Sigmoid colon (tissue), 7 donors: Measurements from ENCODE around the gene SYPL1. TPM values are rescaled to one million over a fixed set of nuclear protein-coding genes. Genes with fewer than 3 reads are reported as not detected.

Experiments
- DNase-seq: peaks from one replicate; pipeline ENCODE4 v3.0.0-alpha.2; 2019
- H3K27ac ChIP-seq, 4 donors: fragments of 200-600 bp; sonication (generic); one replicate each; pipeline ENCODE4 v1.5.1; 2016 to 2019; ENCODE audit warnings: mild to moderate bottlenecking in 1 of 4
- H3K27me3 ChIP-seq, 3 donors: fragments of 200-600 bp; sonication (generic); one replicate each; pipeline ENCODE4 v1.5.1; 2019; ENCODE audit warnings: mild to moderate bottlenecking in 1 of 3
- H3K36me3 ChIP-seq, 4 donors: fragments of 200-600 bp; sonication (generic); one replicate each; pipeline ENCODE4 v1.5.1; 2016 to 2019
- H3K4me1 ChIP-seq, 4 donors: fragments of 200-600 bp; sonication (generic); one replicate each; pipeline ENCODE4 v1.5.1; 2017 to 2019
- H3K4me3 ChIP-seq, 4 donors: fragments of 200-600 bp; sonication (generic); one replicate each; pipeline ENCODE4 v1.5.1; 2017 to 2019; ENCODE audit warnings: mild to moderate bottlenecking in 2 of 4, moderate library complexity in 1 of 4
- H3K9me3 ChIP-seq, 4 donors: fragments of 200-600 bp in 3 of 4; sonication (generic) in 3 of 4; one replicate each; pipeline versions ENCODE4 v1.5.1 to v1.6.1; 2013 to 2019
- CTCF ChIP-seq, 4 experiments: fragments of 450-650 bp in 3 of 4; fragments of 200-600 bp in 1 of 4; IDR thresholded peaks; one replicate each; pipeline ENCODE4 v1.5.1; 2016 to 2019; ENCODE audit warnings: antibody characterized with exemption in 4 of 4, mild to moderate bottlenecking in 3 of 4, moderate library complexity in 2 of 4
- EP300 ChIP-seq, 4 donors: sonication (generic); formaldehyde crosslinking; IDR thresholded peaks; one replicate each; pipeline ENCODE4 v1.6.1; 2017; ENCODE audit warnings: antibody characterized with exemption in 4 of 4
- POLR2A ChIP-seq, 2 donors: fragments of 450-650 bp; IDR thresholded peaks; one replicate each; pipeline ENCODE4 v1.6.1; 2016; ENCODE audit warnings: antibody characterized with exemption in 2 of 2, mild to moderate bottlenecking in 2 of 2, moderate library complexity in 2 of 2
- POLR2AphosphoS5 ChIP-seq, 4 donors: sonication (generic); formaldehyde crosslinking; IDR thresholded peaks; one replicate each; pipeline ENCODE4 v1.6.1; 2017; ENCODE audit warnings: antibody characterized with exemption in 4 of 4
- WGBS, 2 donors: extraction: QIAGEN DNeasy Blood & Tissue Kit; methylation state at CpG; one replicate each; pipeline ENCODE4 v1.1.7; 2013; 5-methylcytosine and 5-hydroxymethylcytosine counted together
- intact Hi-C: fragments of 100-400 bp; cut with DNase I; formaldehyde crosslinking; loops from one replicate; pipeline ENCODE4 v1.15.1; 2023
- polyA plus RNA-seq, 3 donors: library from polyadenylated mRNA; stranded (reverse); fragments of 200-250 nt; gene quantifications; one replicate each; pipeline ENCODE4 v1.2.3, GENCODE V29; 2013
- total RNA-seq, 4 donors: library from RNA; depleted of rRNA; stranded (reverse); fragments of >200 nt; gene quantifications; one replicate each; pipeline ENCODE4 v1.1.0, GENCODE V29; 2016
- donor health status: healthy with polysubstance abuse.
- donor health status: Bipolar disorder and iron deficiency.
- donor health status: healthy.

SYPL1 gene
- total and polyA plus RNA-seq, 7 donors = 21.0 to 184 (median 99.5) TPM

GRCh38 chr7:106053109-106053508 lies 59.0 kb downstream of the SYPL1 start:
- intact Hi-C loops = loop anchor here (10.0 kb wide), 1 partner anchor 372 kb away; no protein-coding TSS in a partner anchor
- Histone ChIP-seq H3K27me3 (no peaks in the 10 kb centered on the region), H3K4me3 (no peak overlapping the region), H3K27ac (no peak overlapping the region), H3K36me3 (no peaks in the 10 kb centered on the region), H3K9me3 (no peaks in the 10 kb centered on the region), H3K4me1 (peaks cover 0 to 44% (median 34%) of the 10 kb centered on the region in 4 donors)
- DNase-seq = peak; percentile 26
- no peak for TF ChIP-seq CTCF (IDR thresholded peaks at IDR 0.05)
- WGBS, 2 donors = 83 to 84% methylated on average over 5 of the region's 5 CpGs

- no peaks in the 10 kb centered on the region for H3K27me3 ChIP-seq
- 88 to 89% methylated on average over 2 of the region's 2 CpGs for WGBS, 2 donors
- intact Hi-C loops = loop anchor here (10.0 kb wide), 1 partner anchor 372 kb away; no protein-coding TSS in a partner anchor
- TF ChIP-seq POLR2A (IDR thresholded peaks at IDR 0.05) (no peak), EP300 (IDR thresholded peaks at IDR 0.05) (no peak), POLR2AphosphoS5 (IDR thresholded peaks at IDR 0.05) (no peak), CTCF (IDR thresholded peaks at IDR 0.05) (no peak)
- H3K4me3 ChIP-seq = no peak overlapping the region
- no peak for DNase-seq
- no peaks in the 10 kb centered on the region for H3K36me3 ChIP-seq
- no peaks in the 10 kb centered on the region for H3K9me3 ChIP-seq
- H3K4me1 ChIP-seq = peaks cover 0 to 40% (median 30%) of the 10 kb centered on the region in 4 donors
- no peak overlapping the region for H3K27ac ChIP-seq
These were observed 59.4 kb downstream of the SYPL1 start for GRCh38 chr7:106052681-106053080.

GRCh38 chr7:106050746-106051117 lies 61.4 kb downstream of the SYPL1 start:
- intact Hi-C loops = loop anchor here (10.0 kb wide), 1 partner anchor 374 kb away; no protein-coding TSS in a partner anchor
- H3K4me3 ChIP-seq = no peak overlapping the region
- H3K27me3 ChIP-seq = no peaks in the 10 kb centered on the region
- H3K4me1 ChIP-seq = peaks cover 0 to 27% (median 22%) of the 10 kb centered on the region in 4 donors
- 88 to 91% methylated on average over 5 of the region's 5 CpGs for WGBS, 2 donors
- DNase-seq = no peak
- TF ChIP-seq POLR2AphosphoS5 (IDR thresholded peaks at IDR 0.05) (peak in 3 of 4 donors; percentile 9 to 49 (median 27)), EP300 (IDR thresholded peaks at IDR 0.05) (no peak)
- no peaks in the 10 kb centered on the region for H3K9me3 ChIP-seq
- no peaks in the 10 kb centered on the region for H3K36me3 ChIP-seq
- peak overlapping the region; percentile 47 to 81 (median 72) for H3K27ac ChIP-seq

GRCh38 chr7:106050002-106050745 lies 61.9 kb downstream of the SYPL1 start:
- H3K36me3 ChIP-seq = no peaks in the 10 kb centered on the region
- no peaks in the 10 kb centered on the region for H3K9me3 ChIP-seq
- WGBS, 2 donors = 81 to 83% methylated on average over 13 of the region's 13 CpGs
- no peak for TF ChIP-seq EP300 (IDR thresholded peaks at IDR 0.05)
- TF ChIP-seq POLR2A (IDR thresholded peaks at IDR 0.05) = no peak
- peak in 3 of 4 donors; percentile 28 to 77 (median 29) for TF ChIP-seq POLR2AphosphoS5 (IDR thresholded peaks at IDR 0.05)
- no peak for TF ChIP-seq CTCF (IDR thresholded peaks at IDR 0.05)
- intact Hi-C loops = loop anchor here (10.0 kb wide), 1 partner anchor 375 kb away; no protein-coding TSS in a partner anchor
- H3K4me3 ChIP-seq = no peak overlapping the region
- H3K4me1 ChIP-seq = peaks cover 0 to 27% (median 22%) of the 10 kb centered on the region in 4 donors
- H3K27ac ChIP-seq = peak overlapping the region; percentile 47 to 81 (median 72)
- peak; percentile 79 for DNase-seq
- H3K27me3 ChIP-seq = no peaks in the 10 kb centered on the region

GRCh38 chr7:106049139-106049752 lies 62.9 kb downstream of the SYPL1 start:
- DNase-seq = no peak

More at GRCh38 chr7:106049139-106049752, 62.9 kb downstream of the SYPL1 start:
- 80 to 86% methylated on average over 9 of the region's 9 CpGs for WGBS, 2 donors
- H3K4me1 ChIP-seq = peaks cover 0 to 27% (median 22%) of the 10 kb centered on the region in 4 donors
- no peaks in the 10 kb centered on the region for H3K27me3 ChIP-seq
- TF ChIP-seq POLR2AphosphoS5 (IDR thresholded peaks at IDR 0.05) (no peak), POLR2A (IDR thresholded peaks at IDR 0.05) (no peak), CTCF (IDR thresholded peaks at IDR 0.05) (no peak), EP300 (IDR thresholded peaks at IDR 0.05) (no peak)
- H3K36me3 ChIP-seq = no peaks in the 10 kb centered on the region
- no peaks in the 10 kb centered on the region for H3K9me3 ChIP-seq
- H3K27ac ChIP-seq = no peak overlapping the region
- no peak overlapping the region for H3K4me3 ChIP-seq
- intact Hi-C loops = no loop called here
